Colonic mucosa (tissue), 4 donors: Measurements from ENCODE around the gene GRIK4. TPM values are rescaled to one million over a fixed set of nuclear protein-coding genes. Genes with fewer than 3 reads are reported as not detected.

Experiments used
- DNase-seq: peaks from one replicate; pipeline ENCODE4 v3.0.0-alpha.2; 2020
- H3K27ac ChIP-seq: fragments of 200-600 bp; one replicate; pipeline ENCODE4 v1.8.0; 2021
- H3K27me3 ChIP-seq: fragments of 200-600 bp; one replicate; pipeline ENCODE4 v1.8.0; 2021
- H3K36me3 ChIP-seq: fragments of 200-600 bp; one replicate; pipeline ENCODE4 v1.8.0; 2021
- H3K4me1 ChIP-seq: fragments of 200-600 bp; one replicate; pipeline ENCODE4 v1.8.0; 2021; ENCODE audit warnings: mild to moderate bottlenecking
- H3K4me3 ChIP-seq: fragments of 200-600 bp; one replicate; pipeline ENCODE4 v1.8.0; 2021
- H3K9ac ChIP-seq, 2 donors: one replicate each; pipeline ENCODE4 v1.7.0; 2013; ENCODE audit warnings: control low read depth in 2 of 2, low read depth in 2 of 2, low read length in 2 of 2
- H3K9me3 ChIP-seq: fragments of 200-600 bp; one replicate; pipeline ENCODE4 v1.8.0; 2021
- CTCF ChIP-seq: fragments of 200-600 bp; IDR thresholded peaks from one replicate; pipeline ENCODE4 v1.8.0; 2022; ENCODE audit warnings: antibody characterized with exemption, mild to moderate bottlenecking
- intact Hi-C: fragments of 100-400 bp; cut with DNase I; formaldehyde crosslinking; loops from one replicate; pipeline ENCODE4 v1.14.1; 2022
- total RNA-seq, 2 donors: library from RNA; stranded (reverse); fragmentation: NEBNext Ultra II Directional in 1 of 2; extraction: Animal tissue kit (Norgen Biotek cat#: 25700) in 1 of 2; gene quantifications; one replicate each; pipeline ENCODE4 v1.2.1, GENCODE V29; 2021
- donor health status: healthy.
- donor health status: DM: no; HTN: no; CAD: no.
- donor health status: DM: no; HTN: no; CAD: no.

GRIK4 gene
- total RNA-seq, 2 donors from 2014 or later: 0.10 to 0.21 TPM

- Histone ChIP-seq H3K27me3 (peaks cover 27% of the 10 kb centered on the region), H3K9ac (no peak overlapping the region), H3K4me3 (no peak overlapping the region), H3K27ac (no peak overlapping the region), H3K36me3 (no peaks in the 10 kb centered on the region), H3K4me1 (no peaks in the 10 kb centered on the region), H3K9me3 (no peaks in the 10 kb centered on the region)
- intact Hi-C loops: no loop called here
- TF ChIP-seq CTCF: no peak
- DNase-seq: no peak
These were observed 49.7 kb downstream of the GRIK4 start for GRCh38 chr11:120561286-120561685.

- Histone ChIP-seq H3K27ac (no peak overlapping the region), H3K9me3 (no peaks in the 10 kb centered on the region), H3K4me1 (no peaks in the 10 kb centered on the region), H3K27me3 (peaks cover 27% of the 10 kb centered on the region), H3K9ac (no peak overlapping the region), H3K36me3 (no peaks in the 10 kb centered on the region), H3K4me3 (no peak overlapping the region)
- no peak for TF ChIP-seq CTCF
- no peak for DNase-seq
- intact Hi-C loops: no loop called here
These were observed 51.4 kb downstream of the GRIK4 start for GRCh38 chr11:120562806-120563425.

- TF ChIP-seq CTCF: no peak
- peaks cover 27% of the 10 kb centered on the region for H3K27me3 ChIP-seq
- DNase-seq: no peak
- no peaks in the 10 kb centered on the region for H3K9me3 ChIP-seq
- H3K4me3 ChIP-seq: no peak overlapping the region
- intact Hi-C loops: no loop called here
- H3K36me3 ChIP-seq: no peaks in the 10 kb centered on the region
- no peak overlapping the region for H3K9ac ChIP-seq
- no peaks in the 10 kb centered on the region for H3K4me1 ChIP-seq
- H3K27ac ChIP-seq: no peak overlapping the region
These were observed 52.4 kb downstream of the GRIK4 start for GRCh38 chr11:120563703-120564572.

GRCh38 chr11:120564573-120565311 is 53.2 kb downstream of the GRIK4 start:
- Histone ChIP-seq H3K27me3 (peaks cover 27% of the 10 kb centered on the region), H3K4me3 (peak overlapping the region; percentile 3), H3K36me3 (no peaks in the 10 kb centered on the region), H3K27ac (no peak overlapping the region), H3K4me1 (no peaks in the 10 kb centered on the region), H3K9ac (no peak overlapping the region), H3K9me3 (no peaks in the 10 kb centered on the region)
- no peak for DNase-seq
- intact Hi-C loops: no loop called here
- TF ChIP-seq CTCF: no peak

DNA sequence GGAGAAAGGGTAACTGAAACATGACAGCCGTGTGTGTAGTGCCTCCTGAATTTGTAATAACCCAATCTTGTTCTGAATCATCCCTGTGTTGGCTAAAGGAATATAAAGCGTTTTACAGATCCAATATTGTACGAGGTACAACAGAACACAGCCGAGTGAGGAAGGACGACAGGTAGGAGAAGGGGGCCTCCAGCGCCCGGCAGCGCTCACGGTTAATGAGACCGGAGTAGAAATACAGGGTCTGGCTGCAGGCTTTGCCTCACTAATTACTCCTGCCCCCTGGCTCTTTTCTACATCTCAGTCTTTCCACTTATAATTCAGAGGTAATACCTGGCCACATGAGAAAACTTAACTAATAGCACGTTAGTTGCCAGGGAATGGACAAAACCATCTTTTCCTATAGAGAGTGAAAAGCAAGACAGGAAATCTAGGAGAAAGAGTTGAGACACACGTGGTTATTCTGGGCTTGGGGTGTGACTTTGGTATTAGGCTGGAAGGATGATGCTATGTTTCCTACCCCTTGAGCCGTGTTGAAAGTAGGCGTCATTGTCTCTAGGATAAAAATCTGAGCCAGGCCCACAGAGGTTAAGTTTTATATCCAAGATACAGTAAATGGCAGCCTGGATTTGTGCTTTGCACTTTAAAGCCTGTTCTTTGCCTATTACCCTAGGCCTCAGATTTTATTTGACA is 54.1 kb downstream of the GRIK4 start:
- Histone ChIP-seq H3K9me3 (no peaks in the 10 kb centered on the region), H3K27me3 (peaks cover 29% of the 10 kb centered on the region), H3K4me1 (no peaks in the 10 kb centered on the region), H3K27ac (no peak overlapping the region), H3K4me3 (no peak overlapping the region), H3K9ac (no peak overlapping the region), H3K36me3 (no peaks in the 10 kb centered on the region)
- intact Hi-C loops: no loop called here
- no peak for TF ChIP-seq CTCF
- no peak for DNase-seq
